K562 (cell line): ENCODE data around the gene CHST14. TPM values are rescaled to one million over a fixed set of nuclear protein-coding genes. Genes with fewer than 3 reads are reported as not detected.

Experiments used
- DNMT1 ChIP-seq: fragments of 450-650 bp; IDR thresholded peaks from 2 replicates; pipeline ENCODE4 v1.6.1; 2016; ENCODE audit warnings: antibody characterized with exemption, mild to moderate bottlenecking
- EHMT2 ChIP-seq: fragments of 450-650 bp; IDR thresholded peaks from 2 replicates; pipeline ENCODE4 v1.6.1; 2018; ENCODE audit warnings: antibody characterized with exemption
- GATA2 ChIP-seq: sonication (generic); formaldehyde crosslinking; IDR thresholded peaks from 2 replicates; pipeline ENCODE4 v1.4.0; 2020; ENCODE audit warnings: mild to moderate bottlenecking, missing genetic modification reagents
- GTF2E2 ChIP-seq: fragments of 200-800 bp; sonication (Bioruptor generic); IDR thresholded peaks from 2 replicates; pipeline ENCODE4 v1.6.1; 2016; ENCODE audit warnings: missing genetic modification characterization, missing compliant biosample characterization
- KHSRP ChIP-seq: fragments of 450-650 bp; IDR thresholded peaks from 2 replicates; pipeline ENCODE4 v1.6.1; 2017
- MCM2 ChIP-seq: fragments of 450-650 bp; IDR thresholded peaks from 2 replicates; pipeline ENCODE4 v1.6.1; 2017; ENCODE audit warnings: low read depth, mild to moderate bottlenecking
- MYC ChIP-seq, 2 experiments: fragments of 250-450 bp in 1 of 2; sonication (Bioruptor Pico) in 1 of 2; IDR thresholded peaks; 2 replicates each; pipeline versions ENCODE4 v1.5.1 to v1.6.1; 2012 to 2021; ENCODE audit warnings: low read depth in 2 of 2, borderline replicate concordance in 1 of 2, improper control_type of control experiment in 1 of 2, low read length in 1 of 2, mild to moderate bottlenecking in 1 of 2, moderate library complexity in 1 of 2
- NCOA6 ChIP-seq: fragments of 450-650 bp; IDR thresholded peaks from 2 replicates; pipeline ENCODE4 v1.6.1; 2017; ENCODE audit warnings: mild to moderate bottlenecking
- RNF2 ChIP-seq: sonication (generic); IDR thresholded peaks from 2 replicates; pipeline ENCODE4 v1.6.1; 2016
- STAT5A ChIP-seq: IDR thresholded peaks from 2 replicates; pipeline ENCODE4 v1.6.1; 2012; ENCODE audit warnings: low read length, inconsistent platforms, borderline replicate concordance
- TEAD2 ChIP-seq: fragments of 450-650 bp; IDR thresholded peaks from 2 replicates; pipeline ENCODE4 v1.6.1; 2016; ENCODE audit warnings: missing genetic modification characterization, control low read depth, missing compliant biosample characterization
- THRAP3 ChIP-seq: fragments of 450-650 bp; IDR thresholded peaks from 2 replicates; pipeline ENCODE4 v1.6.1; 2016; ENCODE audit warnings: mild to moderate bottlenecking, inconsistent platforms, borderline replicate concordance
- ZNF583 ChIP-seq: fragments of 250-450 bp; sonication (Bioruptor Pico); IDR thresholded peaks from 2 replicates; pipeline ENCODE4 v1.4.0; 2020
- polyA plus RNA-seq, 8 experiments: library from polyadenylated mRNA; depleted of rRNA in 4 of 8; stranded (reverse) in 5 of 8; unstranded in 3 of 8; fragments of >200 nt; fragmentation: Nextera tagmentation in 2 of 8; fragmentation: Illumina TruSeq in 1 of 8; extraction: Ambion mirVana in 2 of 8; extraction: Trizol in 1 of 8; gene quantifications; 2 replicates each; pipeline versions ENCODE4 v1.2.1 to v1.2.3, GENCODE V29; 2011 to 2014; ENCODE audit warnings: inconsistent platforms in 1 of 8, missing spikeins in 1 of 8
- total RNA-seq, 7 experiments: library from RNA; depleted of rRNA in 6 of 7; stranded (reverse); fragments of >200 nt in 6 of 7; fragmentation: Illumina TruSeq in 2 of 7; extraction: Trizol in 2 of 7; gene quantifications; 2 replicates each; pipeline versions ENCODE4 v1.2.1 to v1.2.3, GENCODE V29; 2011 to 2021; ENCODE audit warnings: low replicate concordance in 1 of 7
- TF ChIP-seq, protein P1 (sequence below): sonication (generic); formaldehyde crosslinking; IDR thresholded peaks from 2 replicates; pipeline ENCODE4 v1.8.1; 2023; ENCODE audit warnings: mild to moderate bottlenecking, missing genetic modification reagents
- TF ChIP-seq, protein P2 (sequence below): conservative IDR thresholded peaks from 2 replicates; pipeline ENCODE4 v1.6.1; 2011; ENCODE audit warnings: low read depth, mild to moderate bottlenecking, low read length; ENCODE audit not compliant: control insufficient read depth
- TF ChIP-seq, protein P3 (sequence below): fragments of 450-650 bp; formaldehyde crosslinking; IDR thresholded peaks from 2 replicates; pipeline ENCODE4 v1.4.0; 2022; ENCODE audit warnings: missing genetic modification characterization
- TF ChIP-seq, protein P4 (sequence below), 2 experiments: fragments of 450-650 bp; conservative IDR thresholded peaks; 2 replicates each; pipeline ENCODE4 v1.6.1; 2017; ENCODE audit warnings: mild to moderate bottlenecking in 2 of 2, moderate library complexity in 2 of 2
- TF ChIP-seq, protein P5 (sequence below): fragments of 450-650 bp; IDR thresholded peaks from 2 replicates; pipeline ENCODE4 v1.6.1; 2016
- TF ChIP-seq, protein P6 (sequence below), 2 experiments: fragments of 200-800 bp in 1 of 2; sonication (Bioruptor generic) in 1 of 2; sonication (generic) in 1 of 2; formaldehyde crosslinking in 1 of 2; IDR thresholded peaks in 1 of 2; conservative IDR thresholded peaks in 1 of 2; 2 replicates each; pipeline versions ENCODE4 v1.5.0 to v1.6.1; 2016 to 2020; ENCODE audit warnings: missing compliant biosample characterization in 1 of 2, missing genetic modification characterization in 1 of 2, missing genetic modification reagents in 1 of 2

Gene CHST14
- total and polyA plus RNA-seq, 9 of the 15 experiments (the other 6 are each of a cell fraction or from before 2014, with no cell fraction given) = 1.6 to 12.1 (median 4.5) TPM

DNA sequence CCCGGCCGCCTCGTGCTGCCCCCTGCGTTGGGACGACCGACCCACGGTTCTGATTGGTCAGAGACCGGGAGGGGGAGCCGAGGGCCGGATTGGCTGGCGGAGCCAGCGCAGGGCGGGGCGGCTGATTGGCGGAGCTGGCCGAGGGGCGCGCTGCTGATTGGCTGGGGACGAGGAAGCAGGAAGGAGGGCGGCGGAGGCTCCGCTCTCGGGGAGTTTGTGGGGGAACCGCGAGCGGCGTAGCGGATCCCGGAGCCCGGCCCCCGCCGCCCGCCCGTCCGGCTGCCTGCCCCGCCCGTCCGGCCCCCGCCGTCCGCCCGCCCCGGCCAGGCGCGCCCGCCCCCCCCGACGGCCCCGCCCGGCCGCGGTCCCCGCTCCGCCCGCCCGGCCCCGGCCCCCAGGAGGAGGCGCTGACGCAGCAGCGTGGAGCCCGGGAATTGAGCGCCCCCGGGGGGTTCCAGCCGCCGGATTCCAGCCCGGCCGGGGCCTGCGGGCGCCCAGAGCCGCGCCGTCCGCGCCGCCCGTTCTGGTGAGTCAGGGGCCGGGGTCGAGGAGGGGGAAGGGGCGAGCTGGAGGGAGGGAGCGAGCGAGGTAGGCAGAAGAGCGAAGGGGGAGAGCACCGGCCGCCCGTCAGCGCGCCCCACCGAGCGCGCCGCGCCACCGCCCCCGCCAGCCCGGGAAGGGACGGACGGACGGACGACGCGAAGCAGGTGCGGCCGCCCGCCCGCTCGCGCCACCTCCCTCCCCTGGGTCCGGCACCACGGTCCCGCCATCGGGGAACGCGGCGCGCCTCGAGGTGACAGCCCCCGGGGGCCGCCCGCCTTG is 29.8 kb upstream of the CHST14 start, which contains the start of gene BAHD1 (continued):
- TF ChIP-seq TEAD2 (no peak), RNF2 (no peak), STAT5A (no peak), GTF2E2 (tag) (no peak), THRAP3 (no peak), NCOA6 (peak; percentile 47; the same call in 1 of the 2 replicates), ZNF583 (CRISPR knock-in tag) (no peak), KHSRP (no peak), MCM2 (no peak), MYC (IDR thresholded peaks at IDR 0.05; ENCODE audit: low read depth, low read length) (peak; percentile 60; the same call in 1 of the 2 replicates), MYC (CRISPR knock-in tag; IDR thresholded peaks at IDR 0.05; ENCODE audit: borderline replicate concordance, low read depth) (no peak), GATA2 (no peak), DNMT1 (no peak), EHMT2 (no peak)
- TF ChIP-seq, protein P1, sequence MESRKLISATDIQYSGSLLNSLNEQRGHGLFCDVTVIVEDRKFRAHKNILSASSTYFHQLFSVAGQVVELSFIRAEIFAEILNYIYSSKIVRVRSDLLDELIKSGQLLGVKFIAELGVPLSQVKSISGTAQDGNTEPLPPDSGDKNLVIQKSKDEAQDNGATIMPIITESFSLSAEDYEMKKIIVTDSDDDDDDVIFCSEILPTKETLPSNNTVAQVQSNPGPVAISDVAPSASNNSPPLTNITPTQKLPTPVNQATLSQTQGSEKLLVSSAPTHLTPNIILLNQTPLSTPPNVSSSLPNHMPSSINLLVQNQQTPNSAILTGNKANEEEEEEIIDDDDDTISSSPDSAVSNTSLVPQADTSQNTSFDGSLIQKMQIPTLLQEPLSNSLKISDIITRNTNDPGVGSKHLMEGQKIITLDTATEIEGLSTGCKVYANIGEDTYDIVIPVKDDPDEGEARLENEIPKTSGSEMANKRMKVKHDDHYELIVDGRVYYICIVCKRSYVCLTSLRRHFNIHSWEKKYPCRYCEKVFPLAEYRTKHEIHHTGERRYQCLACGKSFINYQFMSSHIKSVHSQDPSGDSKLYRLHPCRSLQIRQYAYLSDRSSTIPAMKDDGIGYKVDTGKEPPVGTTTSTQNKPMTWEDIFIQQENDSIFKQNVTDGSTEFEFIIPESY (CRISPR knock-in tag) = no peak
- TF ChIP-seq, protein P2, sequence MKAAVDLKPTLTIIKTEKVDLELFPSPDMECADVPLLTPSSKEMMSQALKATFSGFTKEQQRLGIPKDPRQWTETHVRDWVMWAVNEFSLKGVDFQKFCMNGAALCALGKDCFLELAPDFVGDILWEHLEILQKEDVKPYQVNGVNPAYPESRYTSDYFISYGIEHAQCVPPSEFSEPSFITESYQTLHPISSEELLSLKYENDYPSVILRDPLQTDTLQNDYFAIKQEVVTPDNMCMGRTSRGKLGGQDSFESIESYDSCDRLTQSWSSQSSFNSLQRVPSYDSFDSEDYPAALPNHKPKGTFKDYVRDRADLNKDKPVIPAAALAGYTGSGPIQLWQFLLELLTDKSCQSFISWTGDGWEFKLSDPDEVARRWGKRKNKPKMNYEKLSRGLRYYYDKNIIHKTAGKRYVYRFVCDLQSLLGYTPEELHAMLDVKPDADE = peak; percentile 45; the same call in 1 of the 2 replicates
- TF ChIP-seq, protein P3, sequence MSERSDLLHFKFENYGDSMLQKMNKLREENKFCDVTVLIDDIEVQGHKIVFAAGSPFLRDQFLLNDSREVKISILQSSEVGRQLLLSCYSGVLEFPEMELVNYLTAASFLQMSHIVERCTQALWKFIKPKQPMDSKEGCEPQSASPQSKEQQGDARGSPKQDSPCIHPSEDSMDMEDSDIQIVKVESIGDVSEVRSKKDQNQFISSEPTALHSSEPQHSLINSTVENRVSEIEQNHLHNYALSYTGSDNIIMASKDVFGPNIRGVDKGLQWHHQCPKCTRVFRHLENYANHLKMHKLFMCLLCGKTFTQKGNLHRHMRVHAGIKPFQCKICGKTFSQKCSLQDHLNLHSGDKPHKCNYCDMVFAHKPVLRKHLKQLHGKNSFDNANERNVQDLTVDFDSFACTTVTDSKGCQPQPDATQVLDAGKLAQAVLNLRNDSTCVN (CRISPR knock-in tag) = no peak
- TF ChIP-seq, protein P4, sequence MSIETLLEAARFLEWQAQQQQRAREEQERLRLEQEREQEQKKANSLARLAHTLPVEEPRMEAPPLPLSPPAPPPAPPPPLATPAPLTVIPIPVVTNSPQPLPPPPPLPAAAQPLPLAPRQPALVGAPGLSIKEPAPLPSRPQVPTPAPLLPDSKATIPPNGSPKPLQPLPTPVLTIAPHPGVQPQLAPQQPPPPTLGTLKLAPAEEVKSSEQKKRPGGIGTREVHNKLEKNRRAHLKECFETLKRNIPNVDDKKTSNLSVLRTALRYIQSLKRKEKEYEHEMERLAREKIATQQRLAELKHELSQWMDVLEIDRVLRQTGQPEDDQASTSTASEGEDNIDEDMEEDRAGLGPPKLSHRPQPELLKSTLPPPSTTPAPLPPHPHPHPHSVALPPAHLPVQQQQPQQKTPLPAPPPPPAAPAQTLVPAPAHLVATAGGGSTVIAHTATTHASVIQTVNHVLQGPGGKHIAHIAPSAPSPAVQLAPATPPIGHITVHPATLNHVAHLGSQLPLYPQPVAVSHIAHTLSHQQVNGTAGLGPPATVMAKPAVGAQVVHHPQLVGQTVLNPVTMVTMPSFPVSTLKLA (conservative IDR thresholded peaks at IDR 0.05) = peak; percentile 67 to 70
- TF ChIP-seq, protein P5, sequence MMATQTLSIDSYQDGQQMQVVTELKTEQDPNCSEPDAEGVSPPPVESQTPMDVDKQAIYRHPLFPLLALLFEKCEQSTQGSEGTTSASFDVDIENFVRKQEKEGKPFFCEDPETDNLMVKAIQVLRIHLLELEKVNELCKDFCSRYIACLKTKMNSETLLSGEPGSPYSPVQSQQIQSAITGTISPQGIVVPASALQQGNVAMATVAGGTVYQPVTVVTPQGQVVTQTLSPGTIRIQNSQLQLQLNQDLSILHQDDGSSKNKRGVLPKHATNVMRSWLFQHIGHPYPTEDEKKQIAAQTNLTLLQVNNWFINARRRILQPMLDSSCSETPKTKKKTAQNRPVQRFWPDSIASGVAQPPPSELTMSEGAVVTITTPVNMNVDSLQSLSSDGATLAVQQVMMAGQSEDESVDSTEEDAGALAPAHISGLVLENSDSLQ = peak; percentile 55
- TF ChIP-seq, protein P6, sequence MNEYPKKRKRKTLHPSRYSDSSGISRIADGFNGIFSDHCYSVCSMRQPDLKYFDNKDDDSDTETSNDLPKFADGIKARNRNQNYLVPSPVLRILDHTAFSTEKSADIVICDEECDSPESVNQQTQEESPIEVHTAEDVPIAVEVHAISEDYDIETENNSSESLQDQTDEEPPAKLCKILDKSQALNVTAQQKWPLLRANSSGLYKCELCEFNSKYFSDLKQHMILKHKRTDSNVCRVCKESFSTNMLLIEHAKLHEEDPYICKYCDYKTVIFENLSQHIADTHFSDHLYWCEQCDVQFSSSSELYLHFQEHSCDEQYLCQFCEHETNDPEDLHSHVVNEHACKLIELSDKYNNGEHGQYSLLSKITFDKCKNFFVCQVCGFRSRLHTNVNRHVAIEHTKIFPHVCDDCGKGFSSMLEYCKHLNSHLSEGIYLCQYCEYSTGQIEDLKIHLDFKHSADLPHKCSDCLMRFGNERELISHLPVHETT (CRISPR knock-in tag; conservative IDR thresholded peaks at IDR 0.05 in 1 of 2, IDR thresholded peaks at IDR 0.05 in 1 of 2) = peak in 1 of 2 experiments; percentile 99; a peak in 2 of 4 replicates
